SK-N-SH treated with all-trans-retinoic acid at 6 μM for 48 hours (cell line): Measurements from ENCODE around the gene CIAPIN1.

ENCODE experiments used
- ARNTL ChIP-seq: fragments of 450-650 bp; formaldehyde crosslinking; IDR thresholded peaks from 2 replicates; pipeline ENCODE4 v1.5.0; 2020; ENCODE audit warnings: low read depth, mild to moderate bottlenecking, moderate library complexity, borderline replicate concordance
- RARB ChIP-seq: fragments of 250-450 bp; sonication (Bioruptor Pico); IDR thresholded peaks from 2 replicates; pipeline ENCODE4 v1.8.0; 2021; ENCODE audit warnings: mild to moderate bottlenecking, moderate library complexity
- ZFP3 ChIP-seq: fragments of 250-450 bp; sonication (Bioruptor Pico); IDR thresholded peaks from 2 replicates; pipeline ENCODE4 v1.5.0; 2020; ENCODE audit warnings: mild to moderate bottlenecking, moderate library complexity
- ZFP30 ChIP-seq: fragments of 450-650 bp; formaldehyde crosslinking; IDR thresholded peaks from 2 replicates; pipeline ENCODE4 v1.5.0; 2022; ENCODE audit warnings: mild to moderate bottlenecking, moderate library complexity
- ZNF8 ChIP-seq: fragments of 450-650 bp; formaldehyde crosslinking; IDR thresholded peaks from 2 replicates; pipeline ENCODE4 v1.5.0; 2020; ENCODE audit warnings: mild to moderate bottlenecking, moderate library complexity
- TF ChIP-seq, protein P1 (sequence below): fragments of 250-450 bp; sonication (Bioruptor Pico); IDR thresholded peaks from 2 replicates; pipeline ENCODE4 v1.5.1; 2020; ENCODE audit warnings: low read depth, mild to moderate bottlenecking, moderate library complexity
- TF ChIP-seq, protein P2 (sequence below): fragments of 250-450 bp; sonication (Bioruptor Pico); IDR thresholded peaks from 2 replicates; pipeline ENCODE4 v1.5.0; 2020; ENCODE audit warnings: mild to moderate bottlenecking, moderate library complexity

DNA sequence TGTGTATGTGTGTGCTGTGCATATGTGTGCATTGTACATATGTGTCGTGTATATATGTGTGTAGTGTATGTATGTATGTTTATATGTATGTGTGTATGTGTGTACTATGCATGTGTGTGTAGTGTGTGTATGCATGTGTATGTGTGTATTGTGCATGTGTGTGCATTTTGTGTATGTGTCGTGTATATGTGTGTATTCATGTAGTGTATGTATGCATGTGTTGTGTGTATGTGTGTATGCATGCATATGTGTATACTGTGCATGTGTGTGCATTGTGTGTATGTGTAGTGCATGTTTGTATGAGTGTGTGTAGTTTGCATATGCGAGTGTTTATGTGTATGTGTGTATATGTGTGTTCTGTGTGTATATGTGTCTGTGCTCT lies 58.1 kb downstream of the CIAPIN1 start:
- TF ChIP-seq ARNTL (no peak), RARB (CRISPR knock-in tag) (no peak), ZNF8 (CRISPR knock-in tag) (no peak), ZFP30 (no peak), ZFP3 (CRISPR knock-in tag) (no peak)
- TF ChIP-seq, protein P1, sequence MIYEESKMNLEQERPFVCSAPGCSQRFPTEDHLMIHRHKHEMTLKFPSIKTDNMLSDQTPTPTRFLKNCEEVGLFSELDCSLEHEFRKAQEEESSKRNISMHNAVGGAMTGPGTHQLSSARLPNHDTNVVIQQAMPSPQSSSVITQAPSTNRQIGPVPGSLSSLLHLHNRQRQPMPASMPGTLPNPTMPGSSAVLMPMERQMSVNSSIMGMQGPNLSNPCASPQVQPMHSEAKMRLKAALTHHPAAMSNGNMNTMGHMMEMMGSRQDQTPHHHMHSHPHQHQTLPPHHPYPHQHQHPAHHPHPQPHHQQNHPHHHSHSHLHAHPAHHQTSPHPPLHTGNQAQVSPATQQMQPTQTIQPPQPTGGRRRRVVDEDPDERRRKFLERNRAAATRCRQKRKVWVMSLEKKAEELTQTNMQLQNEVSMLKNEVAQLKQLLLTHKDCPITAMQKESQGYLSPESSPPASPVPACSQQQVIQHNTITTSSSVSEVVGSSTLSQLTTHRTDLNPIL (CRISPR knock-in tag) = no peak
- TF ChIP-seq, protein P2, sequence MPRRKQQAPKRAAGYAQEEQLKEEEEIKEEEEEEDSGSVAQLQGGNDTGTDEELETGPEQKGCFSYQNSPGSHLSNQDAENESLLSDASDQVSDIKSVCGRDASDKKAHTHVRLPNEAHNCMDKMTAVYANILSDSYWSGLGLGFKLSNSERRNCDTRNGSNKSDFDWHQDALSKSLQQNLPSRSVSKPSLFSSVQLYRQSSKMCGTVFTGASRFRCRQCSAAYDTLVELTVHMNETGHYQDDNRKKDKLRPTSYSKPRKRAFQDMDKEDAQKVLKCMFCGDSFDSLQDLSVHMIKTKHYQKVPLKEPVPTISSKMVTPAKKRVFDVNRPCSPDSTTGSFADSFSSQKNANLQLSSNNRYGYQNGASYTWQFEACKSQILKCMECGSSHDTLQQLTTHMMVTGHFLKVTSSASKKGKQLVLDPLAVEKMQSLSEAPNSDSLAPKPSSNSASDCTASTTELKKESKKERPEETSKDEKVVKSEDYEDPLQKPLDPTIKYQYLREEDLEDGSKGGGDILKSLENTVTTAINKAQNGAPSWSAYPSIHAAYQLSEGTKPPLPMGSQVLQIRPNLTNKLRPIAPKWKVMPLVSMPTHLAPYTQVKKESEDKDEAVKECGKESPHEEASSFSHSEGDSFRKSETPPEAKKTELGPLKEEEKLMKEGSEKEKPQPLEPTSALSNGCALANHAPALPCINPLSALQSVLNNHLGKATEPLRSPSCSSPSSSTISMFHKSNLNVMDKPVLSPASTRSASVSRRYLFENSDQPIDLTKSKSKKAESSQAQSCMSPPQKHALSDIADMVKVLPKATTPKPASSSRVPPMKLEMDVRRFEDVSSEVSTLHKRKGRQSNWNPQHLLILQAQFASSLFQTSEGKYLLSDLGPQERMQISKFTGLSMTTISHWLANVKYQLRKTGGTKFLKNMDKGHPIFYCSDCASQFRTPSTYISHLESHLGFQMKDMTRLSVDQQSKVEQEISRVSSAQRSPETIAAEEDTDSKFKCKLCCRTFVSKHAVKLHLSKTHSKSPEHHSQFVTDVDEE (CRISPR knock-in tag) = no peak
